ACC112 (cell line): ENCODE measurements around the gene ZBTB43.
"Not testable (repeated sequence)": the region's sequence is repeated elsewhere in the genome, so short reads cannot be mapped to it uniquely, and the experiment has no call there.

Experiments
- H2AFZ ChIP-seq: fragments of 200-600 bp; sonication (generic); one replicate; pipeline ENCODE4 v1.6.0; 2017; ENCODE audit warnings: antibody characterized with exemption, low read length; ENCODE audit not compliant: unreplicated experiment
- H3K27ac ChIP-seq: fragments of 200-600 bp; sonication (generic); 2 replicates; pipeline ENCODE4 v1.5.1; 2014; ENCODE audit warnings: low read depth, mild to moderate bottlenecking, antibody characterized with exemption, low read length, moderate library complexity
- H3K27me3 ChIP-seq: fragments of 200-600 bp; sonication (generic); 2 replicates; pipeline ENCODE4 v1.6.1; 2014; ENCODE audit warnings: mild to moderate bottlenecking, antibody characterized with exemption, low read length, moderate library complexity, mixed read lengths; ENCODE audit not compliant: insufficient read depth
- H3K36me3 ChIP-seq: fragments of 200-600 bp; sonication (generic); 2 replicates; pipeline ENCODE4 v1.6.1; 2016; ENCODE audit warnings: mild to moderate bottlenecking, antibody characterized with exemption, low read length, moderate library complexity, mixed read lengths; ENCODE audit not compliant: insufficient read depth
- H3K4me1 ChIP-seq: fragments of 200-600 bp; sonication (generic); one replicate; pipeline ENCODE4 v1.6.1; 2016; ENCODE audit warnings: low read length, mixed read lengths; ENCODE audit not compliant: insufficient read depth, unreplicated experiment, control insufficient read depth
- H3K4me3 ChIP-seq: fragments of 200-600 bp; sonication (generic); 2 replicates; pipeline ENCODE4 v1.5.1; 2014; ENCODE audit warnings: mild to moderate bottlenecking, low read depth, low read length
- H3K79me2 ChIP-seq: fragments of 200-600 bp; sonication (generic); one replicate; pipeline ENCODE4 v1.6.0; 2016; ENCODE audit warnings: low read length; ENCODE audit not compliant: control insufficient read depth, unreplicated experiment, insufficient read depth

ZBTB43 gene

GRCh38 chr9:126778141-126778540 is 26.7 kb upstream of the ZBTB43 start:
- Histone ChIP-seq H3K27ac (no peak overlapping the region), H3K36me3 (no peaks in the 10 kb centered on the region), H2AFZ (no peak overlapping the region), H3K4me3 (no peak overlapping the region), H3K4me1 (no peaks in the 10 kb centered on the region), H3K79me2 (no peaks in the 10 kb centered on the region), H3K27me3 (peaks cover 40% of the 10 kb centered on the region)

DNA sequence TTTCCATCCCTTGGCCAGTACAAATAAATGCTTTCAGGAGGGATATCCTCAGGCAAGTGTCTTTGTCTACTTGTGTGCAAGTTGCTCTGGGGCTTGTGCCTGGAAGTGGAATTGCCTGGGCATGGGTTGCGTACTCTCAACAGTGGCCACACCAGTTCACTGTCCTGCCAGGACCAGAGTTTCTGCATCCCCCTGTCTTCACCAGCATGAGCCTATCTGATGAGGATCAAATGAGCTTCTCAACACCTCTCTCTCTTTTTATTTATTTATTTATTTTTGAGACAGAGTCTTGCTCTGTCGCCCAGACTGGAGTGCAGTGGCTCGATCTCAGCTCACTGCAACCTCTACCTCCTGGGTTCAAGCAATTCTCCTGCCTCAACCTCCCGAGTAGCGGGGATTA is 26.1 kb upstream of the ZBTB43 start:
- H3K27ac ChIP-seq, H3K36me3 ChIP-seq, H3K4me3 ChIP-seq, H2AFZ ChIP-seq, H3K4me1 ChIP-seq, H3K79me2 ChIP-seq: not testable (repeated sequence)
- peaks cover 37% of the 10 kb centered on the region for H3K27me3 ChIP-seq

DNA sequence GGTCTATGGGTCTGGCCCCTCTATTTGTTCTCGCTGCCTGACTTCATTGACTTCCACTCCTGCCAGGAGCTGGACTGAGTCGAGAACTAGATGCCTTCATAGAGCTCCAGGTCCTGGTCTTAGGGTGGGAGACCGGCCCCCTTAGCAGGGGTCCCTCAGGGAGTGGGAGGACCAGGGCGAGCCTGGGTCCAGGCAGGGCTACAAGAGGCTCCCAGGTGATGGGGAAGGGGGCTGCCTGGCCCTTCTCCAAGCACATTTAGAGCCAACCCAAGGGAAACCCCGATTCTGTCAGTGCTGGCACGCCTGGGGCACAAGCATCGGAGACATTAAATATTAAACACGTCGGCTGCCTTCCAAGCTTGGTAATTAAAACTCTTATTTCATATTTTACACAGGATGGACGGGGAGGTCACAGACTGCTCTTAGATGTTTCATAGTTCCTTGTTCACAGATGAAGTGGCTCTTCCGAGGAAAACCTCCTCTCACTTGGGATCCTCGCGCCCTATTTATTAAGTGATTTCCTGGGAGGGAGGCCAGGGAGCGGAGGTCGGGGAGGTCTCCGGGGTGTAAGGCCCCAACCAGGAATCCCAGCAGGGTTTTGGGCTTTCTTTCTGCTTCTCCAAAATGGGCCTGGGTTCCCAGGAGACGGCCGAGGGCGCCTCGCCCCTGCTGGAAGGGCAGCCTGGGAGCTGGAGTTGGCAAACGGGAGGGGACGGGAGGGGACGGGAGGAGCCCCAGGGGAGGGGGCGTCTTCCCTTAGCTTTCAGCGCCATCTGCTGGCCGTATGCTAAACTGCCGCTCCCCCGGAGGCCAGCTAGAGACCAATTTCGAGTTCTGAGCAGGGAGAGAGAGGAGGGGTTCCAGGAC is 23.4 kb upstream of the ZBTB43 start:
- no peaks in the 10 kb centered on the region for H3K4me1 ChIP-seq
- peak overlapping the region; percentile 46 for H3K4me3 ChIP-seq
- no peak overlapping the region for H3K27ac ChIP-seq
- H3K27me3 ChIP-seq, result peaks cover 20% of the 10 kb centered on the region
- H3K36me3 ChIP-seq, result no peaks in the 10 kb centered on the region
- peak overlapping the region; percentile 61 for H2AFZ ChIP-seq
- H3K79me2 ChIP-seq, result no peaks in the 10 kb centered on the region

GRCh38 chr9:126782053-126782388 is 22.8 kb upstream of the ZBTB43 start:
- Histone ChIP-seq H3K36me3 (no peaks in the 10 kb centered on the region), H3K4me3 (no peak overlapping the region), H3K27me3 (peaks cover 20% of the 10 kb centered on the region), H2AFZ (no peak overlapping the region), H3K27ac (no peak overlapping the region), H3K4me1 (no peaks in the 10 kb centered on the region), H3K79me2 (no peaks in the 10 kb centered on the region)

DNA sequence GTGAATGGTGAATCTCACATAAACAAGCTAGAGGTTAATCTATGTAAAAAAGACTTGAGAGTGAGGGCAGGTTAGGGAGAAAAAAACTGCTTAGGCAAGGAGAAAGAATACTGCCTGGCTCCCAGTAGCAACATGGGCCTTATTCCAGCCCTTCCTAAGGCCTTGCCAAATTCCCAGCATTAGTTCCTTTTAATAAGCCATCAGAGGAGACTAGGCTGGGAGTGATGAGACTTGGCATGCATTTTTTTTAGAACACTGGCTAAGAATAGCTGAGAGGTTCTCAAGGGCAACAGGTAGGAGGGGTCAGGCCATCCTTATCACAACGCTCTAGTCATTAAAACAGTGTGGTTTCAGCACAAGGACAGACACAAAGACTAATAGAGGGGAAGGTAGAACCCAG is 20.9 kb upstream of the ZBTB43 start:
- Histone ChIP-seq H3K4me3 (no peak overlapping the region), H3K4me1 (peaks cover 12% of the 10 kb centered on the region), H3K27me3 (peaks cover 7% of the 10 kb centered on the region), H3K27ac (no peak overlapping the region), H2AFZ (no peak overlapping the region), H3K36me3 (no peaks in the 10 kb centered on the region), H3K79me2 (no peaks in the 10 kb centered on the region)

GRCh38 chr9:126784401-126784800 is 20.4 kb upstream of the ZBTB43 start:
- peaks cover 13% of the 10 kb centered on the region for H3K4me1 ChIP-seq
- H3K79me2 ChIP-seq, result no peaks in the 10 kb centered on the region
- no peak overlapping the region for H2AFZ ChIP-seq
- peaks cover 7% of the 10 kb centered on the region for H3K27me3 ChIP-seq
- no peaks in the 10 kb centered on the region for H3K36me3 ChIP-seq
- no peak overlapping the region for H3K4me3 ChIP-seq
- H3K27ac ChIP-seq, result no peak overlapping the region

GRCh38 chr9:126784841-126785240 is 20.0 kb upstream of the ZBTB43 start:
- H2AFZ ChIP-seq, H3K27ac ChIP-seq, H3K36me3 ChIP-seq, H3K27me3 ChIP-seq, H3K4me3 ChIP-seq, H3K79me2 ChIP-seq: not testable (repeated sequence)
- H3K4me1 ChIP-seq, result peaks cover 13% of the 10 kb centered on the region

- Histone ChIP-seq H3K79me2 (no peaks in the 10 kb centered on the region), H3K36me3 (no peaks in the 10 kb centered on the region), H2AFZ (no peak overlapping the region), H3K27me3 (no peaks in the 10 kb centered on the region), H3K4me1 (peaks cover 36% of the 10 kb centered on the region), H3K27ac (no peak overlapping the region), H3K4me3 (no peak overlapping the region)
Measured at GRCh38 chr9:126788046-126788445, 16.8 kb upstream of the ZBTB43 start.

DNA sequence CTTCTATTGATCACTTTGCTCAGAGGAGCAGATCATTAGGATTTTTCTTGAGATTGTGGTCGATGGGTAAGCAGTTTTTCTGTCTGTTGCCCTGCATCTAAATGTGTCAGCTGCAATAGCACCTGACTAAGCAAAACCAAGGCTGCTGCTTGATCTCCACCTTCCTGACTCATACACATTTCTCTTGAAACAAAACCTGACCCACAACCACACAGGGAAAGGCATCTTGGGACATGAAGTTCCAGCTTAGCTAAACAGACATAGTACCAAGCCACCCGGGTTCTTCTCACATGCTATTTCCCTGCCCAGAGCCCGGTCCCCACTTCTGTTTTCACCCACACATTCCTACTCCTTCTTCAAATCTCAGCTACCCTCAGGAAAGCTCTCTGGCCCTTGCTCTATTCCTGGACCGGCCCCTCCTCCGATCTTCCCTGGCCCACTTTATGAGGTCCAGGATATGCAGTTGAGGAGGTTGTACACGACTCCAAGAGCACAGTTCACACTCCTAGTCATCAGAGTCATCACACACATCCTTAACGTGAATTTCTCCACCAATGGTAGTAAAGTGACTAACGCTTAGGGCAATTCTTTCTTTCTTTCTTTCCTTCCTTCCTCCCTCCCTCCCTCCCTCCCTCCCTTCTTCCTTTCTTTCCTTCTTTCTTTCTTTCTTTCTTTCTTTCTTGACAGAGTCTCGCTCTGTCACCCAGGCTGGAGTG is 16.0 kb upstream of the ZBTB43 start:
- peaks cover 40% of the 10 kb centered on the region for H3K4me1 ChIP-seq
- no peaks in the 10 kb centered on the region for H3K27me3 ChIP-seq
- H3K36me3 ChIP-seq, result no peaks in the 10 kb centered on the region
- H2AFZ ChIP-seq, result peak overlapping the region; percentile 31
- no peak overlapping the region for H3K4me3 ChIP-seq
- H3K27ac ChIP-seq, result no peak overlapping the region
- no peaks in the 10 kb centered on the region for H3K79me2 ChIP-seq

GRCh38 chr9:126790561-126790960 is 14.3 kb upstream of the ZBTB43 start:
- H3K36me3 ChIP-seq, result no peaks in the 10 kb centered on the region
- peak overlapping the region; percentile 88; the same call in 1 of the 2 replicates for H3K27ac ChIP-seq
- peaks cover 43% of the 10 kb centered on the region for H3K4me1 ChIP-seq

More at GRCh38 chr9:126790561-126790960, 14.3 kb upstream of the ZBTB43 start:
- Histone ChIP-seq H3K27me3 (no peaks in the 10 kb centered on the region), H3K79me2 (no peaks in the 10 kb centered on the region), H2AFZ (no peak overlapping the region), H3K4me3 (no peak overlapping the region)
